ENCODE measurements around the gene CTAGE15.
"Not testable (repeated sequence)": the region's sequence is repeated elsewhere in the genome, so short reads cannot be mapped to it uniquely, and the experiment has no call there.

Gene CTAGE15, protein sequence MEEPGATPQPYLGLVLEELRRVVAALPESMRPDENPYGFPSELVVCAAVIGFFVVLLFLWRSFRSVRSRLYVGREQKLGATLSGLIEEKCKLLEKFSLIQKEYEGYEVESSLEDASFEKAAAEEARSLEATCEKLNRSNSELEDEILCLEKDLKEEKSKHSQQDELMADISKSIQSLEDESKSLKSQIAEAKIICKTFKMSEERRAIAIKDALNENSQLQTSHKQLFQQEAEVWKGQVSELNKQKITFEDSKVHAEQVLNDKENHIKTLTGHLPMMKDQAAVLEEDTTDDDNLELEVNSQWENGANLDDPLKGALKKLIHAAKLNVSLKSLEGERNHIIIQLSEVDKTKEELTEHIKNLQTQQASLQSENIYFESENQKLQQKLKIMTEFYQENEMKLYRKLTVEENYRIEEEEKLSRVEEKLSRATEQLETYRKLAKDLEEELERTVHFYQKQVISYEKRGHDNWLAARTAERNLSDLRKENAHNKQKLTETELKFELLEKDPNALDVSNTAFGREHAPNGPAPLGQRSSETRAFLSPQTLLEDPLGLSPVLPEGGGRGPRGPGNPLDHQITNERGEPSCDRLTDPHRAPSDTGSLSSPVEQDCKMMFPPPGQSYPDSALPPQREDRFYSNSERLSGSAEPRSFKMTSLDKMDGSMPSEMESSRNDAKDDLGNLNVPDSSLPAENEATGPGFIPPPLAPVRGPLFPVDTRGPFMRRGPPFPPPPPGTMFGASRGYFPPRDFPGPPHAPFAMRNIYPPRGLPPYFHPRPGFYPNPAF
- total RNA-seq: 0 to 0.17 (median 0.09) reads per million in 3 donors

DNA sequence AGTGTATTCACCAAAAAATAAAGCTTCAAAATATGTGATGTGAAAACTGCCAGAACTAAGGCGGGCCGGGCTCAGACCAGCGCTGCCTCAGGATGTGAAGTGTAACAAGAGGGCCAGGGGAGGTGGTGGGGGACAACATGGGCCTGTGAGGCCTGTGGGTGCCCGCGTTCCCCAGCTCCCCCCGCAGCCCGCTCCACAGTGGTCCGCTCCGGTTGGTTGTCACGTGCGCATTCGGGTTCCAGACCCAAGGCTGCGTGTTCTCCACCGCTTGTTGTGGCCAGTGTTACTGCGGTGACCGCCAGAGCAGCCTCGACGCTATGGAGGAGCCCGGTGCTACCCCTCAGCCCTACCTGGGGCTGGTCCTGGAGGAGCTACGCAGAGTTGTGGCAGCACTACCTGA, at the start of gene CTAGE15:
TSS of gene CTAGE15 (plus strand) at position 301 of the 400 bp plus-strand sequence. CDS start at position 318, 17 bp downstream.
- not testable (repeated sequence) for H3K9me3 ChIP-seq (ENCODE audit: control insufficient read depth, low read length); H3K27me3 ChIP-seq (replicated peaks; ENCODE audit: control insufficient read depth, insufficient read depth, low read length, poor library complexity, severe bottlenecking); H3K27ac ChIP-seq (ENCODE audit: insufficient read depth, low read length, poor library complexity, severe bottlenecking); H3K4me1 ChIP-seq (ENCODE audit: control insufficient read depth, insufficient read depth, low read length, poor library complexity, severe bottlenecking); H3K36me3 ChIP-seq (ENCODE audit: control insufficient read depth, insufficient read depth, low read length); H3K4me3 ChIP-seq (ENCODE audit: insufficient read depth, low read depth, low read length, poor library complexity, severe bottlenecking); DNase-seq

DNA sequence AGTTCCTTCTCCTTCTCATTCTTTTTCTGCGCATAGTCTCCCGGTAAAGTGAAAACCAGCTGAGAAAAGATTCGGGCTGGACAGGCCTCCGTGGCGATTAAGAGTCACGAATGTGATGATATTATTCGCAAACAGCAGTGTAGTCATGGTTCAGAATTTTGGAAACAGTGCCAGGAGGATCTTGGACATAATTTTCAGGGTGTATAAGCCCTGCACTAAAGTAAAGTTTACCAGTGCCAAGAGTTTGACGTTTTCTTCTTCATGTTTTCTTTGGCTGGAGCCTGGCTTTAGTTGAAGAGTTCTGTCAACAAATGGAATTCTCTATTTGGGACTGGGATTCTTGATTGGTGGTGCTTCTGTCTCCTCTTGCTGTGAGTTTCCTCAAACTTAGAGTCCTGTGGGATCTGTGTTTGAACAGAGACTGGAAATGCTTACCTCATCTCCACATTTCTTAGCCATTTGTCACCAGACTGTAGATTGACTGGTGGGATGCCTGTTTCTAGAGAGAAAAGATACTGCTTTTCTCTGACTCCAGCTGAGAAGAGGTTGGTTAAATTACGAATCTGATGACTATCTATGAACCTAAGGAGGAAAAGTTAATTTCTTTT, 49.2 kb upstream of the CTAGE15 start:
- not testable (repeated sequence) for H3K4me1 ChIP-seq (ENCODE audit: control insufficient read depth, insufficient read depth, low read length, poor library complexity, severe bottlenecking); H3K36me3 ChIP-seq (ENCODE audit: control insufficient read depth, insufficient read depth, low read length); H3K27me3 ChIP-seq (replicated peaks; ENCODE audit: control insufficient read depth, insufficient read depth, low read length, poor library complexity, severe bottlenecking); H3K4me3 ChIP-seq (ENCODE audit: insufficient read depth, low read depth, low read length, poor library complexity, severe bottlenecking); DNase-seq; H3K27ac ChIP-seq (ENCODE audit: insufficient read depth, low read length, poor library complexity, severe bottlenecking); H3K9me3 ChIP-seq (ENCODE audit: control insufficient read depth, low read length)

DNA sequence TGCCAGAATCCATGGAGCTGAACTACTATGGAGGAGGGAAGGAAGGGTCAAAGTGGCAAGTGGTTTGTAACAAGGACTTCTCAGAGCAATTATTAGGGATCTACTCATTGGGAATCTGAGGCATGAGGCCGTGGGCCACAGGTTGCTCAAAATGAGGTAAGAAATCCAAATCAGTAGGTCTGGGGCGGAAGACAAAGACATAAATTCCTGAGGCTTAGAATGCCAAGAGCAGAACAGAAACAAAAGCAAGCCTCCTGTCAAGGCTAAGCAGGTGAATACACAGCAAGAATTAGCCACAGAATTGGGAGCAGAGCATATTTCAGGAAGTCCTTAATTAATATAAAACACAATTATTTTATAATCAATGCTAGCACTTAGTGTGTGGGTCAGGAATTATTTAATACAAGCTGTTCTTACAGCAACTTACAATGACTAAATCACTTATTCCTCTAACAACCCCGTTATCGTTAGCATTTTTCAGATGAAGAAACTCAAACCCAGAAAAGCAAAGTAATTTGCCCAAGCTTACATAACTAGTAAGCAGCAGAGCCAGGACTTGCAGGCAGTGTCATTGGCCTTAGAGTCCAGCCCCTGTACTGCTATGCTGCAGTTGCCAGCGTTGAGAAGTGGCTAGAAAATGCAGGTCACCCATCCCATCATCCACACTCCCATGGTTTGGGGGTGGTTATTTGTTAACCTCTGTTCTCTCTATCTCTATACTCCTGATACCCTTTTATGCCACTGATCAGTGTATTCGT, 40.3 kb upstream of the CTAGE15 start:
- not testable (repeated sequence) for DNase-seq; H3K9me3 ChIP-seq (ENCODE audit: control insufficient read depth, low read length); H3K27ac ChIP-seq (ENCODE audit: insufficient read depth, low read length, poor library complexity, severe bottlenecking); H3K36me3 ChIP-seq (ENCODE audit: control insufficient read depth, insufficient read depth, low read length); H3K4me1 ChIP-seq (ENCODE audit: control insufficient read depth, insufficient read depth, low read length, poor library complexity, severe bottlenecking); H3K27me3 ChIP-seq (replicated peaks; ENCODE audit: control insufficient read depth, insufficient read depth, low read length, poor library complexity, severe bottlenecking); H3K4me3 ChIP-seq (ENCODE audit: insufficient read depth, low read depth, low read length, poor library complexity, severe bottlenecking)

DNA sequence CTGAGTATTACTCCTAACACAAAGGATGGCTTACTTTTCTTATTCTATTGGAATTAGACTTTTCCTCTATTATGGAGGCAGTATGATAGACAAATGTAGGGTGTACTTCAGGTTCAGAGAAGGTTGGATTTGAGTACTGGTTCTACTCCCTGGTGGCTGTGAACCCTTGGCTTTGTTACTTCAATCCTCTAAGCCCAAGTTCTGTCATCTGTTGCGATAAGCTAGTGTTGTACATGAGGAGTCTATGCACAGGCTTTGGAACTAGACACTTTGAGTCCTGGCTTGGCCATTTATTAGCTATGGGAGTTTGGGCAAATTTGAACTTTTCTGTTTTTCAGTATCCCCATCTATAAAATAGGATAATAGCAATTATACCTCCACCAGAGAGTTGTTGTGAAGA, 39.7 kb upstream of the CTAGE15 start:
- H3K9me3 ChIP-seq (ENCODE audit: control insufficient read depth, low read length); H3K4me3 ChIP-seq (ENCODE audit: insufficient read depth, low read depth, low read length, poor library complexity, severe bottlenecking); H3K27me3 ChIP-seq (replicated peaks; ENCODE audit: control insufficient read depth, insufficient read depth, low read length, poor library complexity, severe bottlenecking); H3K36me3 ChIP-seq (ENCODE audit: control insufficient read depth, insufficient read depth, low read length); DNase-seq; H3K4me1 ChIP-seq (ENCODE audit: control insufficient read depth, insufficient read depth, low read length, poor library complexity, severe bottlenecking); H3K27ac ChIP-seq (ENCODE audit: insufficient read depth, low read length, poor library complexity, severe bottlenecking): not testable (repeated sequence)

DNA sequence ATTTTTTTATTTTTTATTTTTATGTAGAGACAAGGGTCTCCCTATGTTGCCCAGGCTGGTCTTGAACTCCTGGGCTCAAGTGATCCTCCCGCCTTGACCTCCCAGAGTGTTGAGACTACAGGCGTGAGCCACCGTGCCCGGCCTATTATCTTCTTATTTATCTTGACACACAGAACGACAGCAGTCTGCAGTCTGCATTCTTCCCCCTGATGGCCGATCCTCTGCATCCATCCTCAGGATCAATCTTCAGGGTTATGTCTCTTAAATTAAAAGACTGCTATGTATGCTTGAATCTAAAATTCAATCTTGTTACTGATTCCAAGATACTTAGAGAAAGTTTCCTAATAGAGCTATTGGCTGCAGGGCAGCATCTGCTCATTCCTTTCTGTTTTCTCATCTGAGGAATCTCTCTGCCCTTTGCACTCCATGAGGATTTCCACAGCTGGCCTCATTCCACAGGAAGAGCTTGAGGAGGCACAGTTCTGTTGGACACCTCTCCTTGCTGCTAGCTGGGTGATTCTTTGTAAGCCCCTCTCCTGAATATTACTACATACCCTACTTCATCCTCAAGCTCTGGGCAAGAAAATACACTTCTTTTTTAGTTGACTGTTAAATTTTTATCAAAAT, 38.3 kb upstream of the CTAGE15 start:
- not testable (repeated sequence) for H3K4me3 ChIP-seq (ENCODE audit: insufficient read depth, low read depth, low read length, poor library complexity, severe bottlenecking); H3K4me1 ChIP-seq (ENCODE audit: control insufficient read depth, insufficient read depth, low read length, poor library complexity, severe bottlenecking); DNase-seq; H3K27ac ChIP-seq (ENCODE audit: insufficient read depth, low read length, poor library complexity, severe bottlenecking); H3K27me3 ChIP-seq (replicated peaks; ENCODE audit: control insufficient read depth, insufficient read depth, low read length, poor library complexity, severe bottlenecking); H3K36me3 ChIP-seq (ENCODE audit: control insufficient read depth, insufficient read depth, low read length); H3K9me3 ChIP-seq (ENCODE audit: control insufficient read depth, low read length)

DNA sequence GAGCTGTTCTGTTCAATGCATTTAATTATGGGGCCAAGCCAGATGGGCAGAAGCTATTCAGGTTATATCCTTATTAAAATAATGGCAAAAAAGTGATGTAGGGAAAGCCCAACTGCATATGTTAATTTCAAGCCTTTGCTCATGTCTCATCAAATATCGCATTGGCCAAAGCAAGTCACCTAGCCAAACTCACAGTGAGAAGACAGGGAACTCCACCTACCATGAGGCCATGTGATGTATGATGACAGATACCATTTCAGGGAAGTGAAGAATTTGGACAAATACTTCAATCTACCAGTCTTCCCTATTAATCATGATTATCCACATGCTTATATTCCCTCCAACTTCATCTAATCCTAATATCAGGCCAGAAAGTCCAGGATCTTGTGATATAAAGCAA, 35.2 kb upstream of the CTAGE15 start:
- not testable (repeated sequence) for H3K27ac ChIP-seq (ENCODE audit: insufficient read depth, low read length, poor library complexity, severe bottlenecking); H3K4me1 ChIP-seq (ENCODE audit: control insufficient read depth, insufficient read depth, low read length, poor library complexity, severe bottlenecking)

DNA sequence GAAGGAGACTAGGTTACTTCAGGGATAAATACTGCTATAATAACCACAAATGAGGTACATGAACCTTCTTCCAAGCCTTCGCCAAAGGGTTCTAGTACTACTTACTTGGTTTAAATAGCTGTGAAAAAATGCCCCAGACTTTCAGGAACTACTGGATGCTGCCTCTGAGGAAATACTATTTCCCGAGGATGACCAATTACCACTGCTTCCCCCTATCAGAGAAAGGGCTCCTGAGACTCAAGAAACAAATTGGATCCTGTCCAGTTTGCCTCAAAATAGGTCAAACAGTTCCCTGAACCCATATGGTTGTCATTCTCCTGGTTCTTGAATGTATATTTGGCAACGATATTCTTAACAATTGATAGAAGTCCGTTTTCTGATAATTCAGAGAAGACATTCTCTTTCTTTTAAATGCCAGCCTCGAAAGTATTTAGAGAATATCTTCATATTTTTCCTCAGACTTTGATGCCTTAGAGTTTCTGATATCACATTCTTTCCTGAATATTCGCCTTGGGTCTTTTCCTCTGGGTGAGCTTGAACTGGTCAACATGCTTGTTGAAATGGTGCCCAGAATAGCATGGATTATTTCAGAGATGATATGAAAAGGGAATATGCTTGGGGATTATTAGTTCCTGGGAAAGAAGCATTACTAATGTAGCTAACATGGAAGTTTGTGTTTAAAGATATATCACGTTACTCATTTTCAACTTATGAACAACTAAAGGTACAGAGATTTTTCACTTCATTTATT, 28.1 kb upstream of the CTAGE15 start:
- H3K27me3 ChIP-seq (replicated peaks; ENCODE audit: control insufficient read depth, insufficient read depth, low read length, poor library complexity, severe bottlenecking); H3K36me3 ChIP-seq (ENCODE audit: control insufficient read depth, insufficient read depth, low read length); H3K9me3 ChIP-seq (ENCODE audit: control insufficient read depth, low read length); H3K4me1 ChIP-seq (ENCODE audit: control insufficient read depth, insufficient read depth, low read length, poor library complexity, severe bottlenecking); DNase-seq; H3K4me3 ChIP-seq (ENCODE audit: insufficient read depth, low read depth, low read length, poor library complexity, severe bottlenecking); H3K27ac ChIP-seq (ENCODE audit: insufficient read depth, low read length, poor library complexity, severe bottlenecking): not testable (repeated sequence)

More for the DNA sequence above, 35.2 kb upstream of the CTAGE15 start:
- H3K9me3 ChIP-seq (ENCODE audit: control insufficient read depth, low read length); DNase-seq; H3K36me3 ChIP-seq (ENCODE audit: control insufficient read depth, insufficient read depth, low read length); H3K4me3 ChIP-seq (ENCODE audit: insufficient read depth, low read depth, low read length, poor library complexity, severe bottlenecking); H3K27me3 ChIP-seq (replicated peaks; ENCODE audit: control insufficient read depth, insufficient read depth, low read length, poor library complexity, severe bottlenecking): not testable (repeated sequence)

DNA sequence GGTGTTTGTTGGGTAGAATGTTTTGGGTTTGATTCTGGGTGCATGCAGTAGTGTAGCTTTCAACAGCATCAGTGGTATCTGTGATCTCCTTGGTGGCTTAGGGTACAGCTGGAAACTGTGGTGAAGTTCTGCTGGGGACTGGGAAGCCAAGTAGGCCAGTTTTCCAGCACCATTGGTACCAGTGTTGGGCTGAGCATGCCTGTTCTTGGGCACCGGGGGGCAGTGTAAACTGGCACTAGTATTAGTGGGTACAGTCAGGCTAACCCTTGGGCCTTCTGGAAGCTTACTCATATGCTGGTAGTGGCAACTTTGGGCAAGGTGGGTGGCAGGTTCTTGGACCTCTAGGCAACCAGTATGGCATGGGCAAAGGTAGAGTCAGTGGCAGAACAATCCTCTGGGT, 15.6 kb upstream of the CTAGE15 start:
- H3K9me3 ChIP-seq (ENCODE audit: control insufficient read depth, low read length); H3K4me3 ChIP-seq (ENCODE audit: insufficient read depth, low read depth, low read length, poor library complexity, severe bottlenecking); H3K27ac ChIP-seq (ENCODE audit: insufficient read depth, low read length, poor library complexity, severe bottlenecking); DNase-seq; H3K27me3 ChIP-seq (replicated peaks; ENCODE audit: control insufficient read depth, insufficient read depth, low read length, poor library complexity, severe bottlenecking); H3K36me3 ChIP-seq (ENCODE audit: control insufficient read depth, insufficient read depth, low read length); H3K4me1 ChIP-seq (ENCODE audit: control insufficient read depth, insufficient read depth, low read length, poor library complexity, severe bottlenecking): not testable (repeated sequence)

DNA sequence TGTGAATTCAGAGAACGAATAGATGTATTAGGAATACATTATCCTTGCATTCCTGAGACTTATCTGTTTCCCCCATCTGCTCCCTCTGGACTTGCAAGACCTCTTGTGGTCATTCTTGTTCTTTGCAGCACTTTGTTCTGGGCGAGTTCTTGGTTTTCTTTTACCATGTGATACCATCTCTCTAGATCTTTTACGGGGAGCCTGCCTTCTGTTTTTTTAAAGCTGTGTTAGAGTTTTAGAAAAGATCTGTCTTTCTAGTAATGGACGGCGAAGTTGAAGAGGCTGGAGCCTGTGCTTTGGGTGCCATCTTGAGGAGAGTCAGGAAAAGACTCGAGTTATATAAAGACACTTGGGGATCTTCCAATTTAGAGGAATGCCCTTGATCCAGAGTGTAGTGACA, 8.3 kb upstream of the CTAGE15 start:
- H3K27me3 ChIP-seq (replicated peaks; ENCODE audit: control insufficient read depth, insufficient read depth, low read length, poor library complexity, severe bottlenecking); H3K9me3 ChIP-seq (ENCODE audit: control insufficient read depth, low read length); H3K36me3 ChIP-seq (ENCODE audit: control insufficient read depth, insufficient read depth, low read length); DNase-seq; H3K4me3 ChIP-seq (ENCODE audit: insufficient read depth, low read depth, low read length, poor library complexity, severe bottlenecking); H3K4me1 ChIP-seq (ENCODE audit: control insufficient read depth, insufficient read depth, low read length, poor library complexity, severe bottlenecking); H3K27ac ChIP-seq (ENCODE audit: insufficient read depth, low read length, poor library complexity, severe bottlenecking): not testable (repeated sequence)
